ENCODE results near the gene TBC1D3G.
"Not testable (repeated sequence)": the region's sequence is repeated elsewhere in the genome, so short reads cannot be mapped to it uniquely, and the experiment has no call there.

GRCh38 chr17:36315736-36316135 lies 7.9 kb upstream of the TBC1D3G start:
- not testable (repeated sequence) for TF ChIP-seq EZH2 (IDR thresholded peaks at IDR 0.05; ENCODE audit: low read depth)
- TF ChIP-seq, protein P1, sequence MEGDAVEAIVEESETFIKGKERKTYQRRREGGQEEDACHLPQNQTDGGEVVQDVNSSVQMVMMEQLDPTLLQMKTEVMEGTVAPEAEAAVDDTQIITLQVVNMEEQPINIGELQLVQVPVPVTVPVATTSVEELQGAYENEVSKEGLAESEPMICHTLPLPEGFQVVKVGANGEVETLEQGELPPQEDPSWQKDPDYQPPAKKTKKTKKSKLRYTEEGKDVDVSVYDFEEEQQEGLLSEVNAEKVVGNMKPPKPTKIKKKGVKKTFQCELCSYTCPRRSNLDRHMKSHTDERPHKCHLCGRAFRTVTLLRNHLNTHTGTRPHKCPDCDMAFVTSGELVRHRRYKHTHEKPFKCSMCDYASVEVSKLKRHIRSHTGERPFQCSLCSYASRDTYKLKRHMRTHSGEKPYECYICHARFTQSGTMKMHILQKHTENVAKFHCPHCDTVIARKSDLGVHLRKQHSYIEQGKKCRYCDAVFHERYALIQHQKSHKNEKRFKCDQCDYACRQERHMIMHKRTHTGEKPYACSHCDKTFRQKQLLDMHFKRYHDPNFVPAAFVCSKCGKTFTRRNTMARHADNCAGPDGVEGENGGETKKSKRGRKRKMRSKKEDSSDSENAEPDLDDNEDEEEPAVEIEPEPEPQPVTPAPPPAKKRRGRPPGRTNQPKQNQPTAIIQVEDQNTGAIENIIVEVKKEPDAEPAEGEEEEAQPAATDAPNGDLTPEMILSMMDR (conservative IDR thresholded peaks at IDR 0.05) = not testable (repeated sequence)
